Measurements from ENCODE around the gene KCNE1. TPM values are rescaled to one million over a fixed set of nuclear protein-coding genes. Genes with fewer than 3 reads are reported as not detected.

KCNE1 gene
- total and polyA plus RNA-seq, 2 of the 13 experiments (the other 11 are each of a cell fraction or from before 2014, with no cell fraction given): 0.35 TPM; not detected in 1

DNA sequence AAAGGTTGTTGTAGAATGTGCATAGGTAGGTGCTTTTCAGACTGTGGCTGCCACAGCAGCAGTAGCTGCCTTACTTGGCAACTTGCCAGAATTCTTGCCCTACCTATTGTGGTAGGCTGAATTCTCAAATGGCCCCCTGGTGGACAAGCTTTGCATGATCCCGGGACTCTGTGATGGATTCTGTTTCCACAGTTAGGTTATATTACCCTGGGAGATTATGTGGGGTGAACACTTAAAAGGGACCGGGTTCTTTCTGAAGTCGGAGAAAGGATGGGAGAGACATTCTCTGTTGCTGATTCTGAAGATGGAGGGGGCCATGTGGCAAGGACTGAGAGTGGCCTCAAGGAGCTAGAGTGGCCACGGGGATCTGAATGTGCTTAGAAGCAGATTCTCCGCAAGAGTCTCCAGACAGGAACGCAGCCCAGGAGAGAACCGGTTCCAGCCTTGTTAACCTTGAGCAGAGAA is 32.1 kb upstream of the KCNE1 start (continued):
- no peak for TF ChIP-seq ZNF496 (CRISPR knock-in tag; IDR thresholded peaks at IDR 0.05; ENCODE audit: insufficient replicate concordance)
- TF ChIP-seq, protein P1, sequence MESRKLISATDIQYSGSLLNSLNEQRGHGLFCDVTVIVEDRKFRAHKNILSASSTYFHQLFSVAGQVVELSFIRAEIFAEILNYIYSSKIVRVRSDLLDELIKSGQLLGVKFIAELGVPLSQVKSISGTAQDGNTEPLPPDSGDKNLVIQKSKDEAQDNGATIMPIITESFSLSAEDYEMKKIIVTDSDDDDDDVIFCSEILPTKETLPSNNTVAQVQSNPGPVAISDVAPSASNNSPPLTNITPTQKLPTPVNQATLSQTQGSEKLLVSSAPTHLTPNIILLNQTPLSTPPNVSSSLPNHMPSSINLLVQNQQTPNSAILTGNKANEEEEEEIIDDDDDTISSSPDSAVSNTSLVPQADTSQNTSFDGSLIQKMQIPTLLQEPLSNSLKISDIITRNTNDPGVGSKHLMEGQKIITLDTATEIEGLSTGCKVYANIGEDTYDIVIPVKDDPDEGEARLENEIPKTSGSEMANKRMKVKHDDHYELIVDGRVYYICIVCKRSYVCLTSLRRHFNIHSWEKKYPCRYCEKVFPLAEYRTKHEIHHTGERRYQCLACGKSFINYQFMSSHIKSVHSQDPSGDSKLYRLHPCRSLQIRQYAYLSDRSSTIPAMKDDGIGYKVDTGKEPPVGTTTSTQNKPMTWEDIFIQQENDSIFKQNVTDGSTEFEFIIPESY (CRISPR knock-in tag; IDR thresholded peaks at IDR 0.05): peak; percentile 15; the same call in 1 of the 2 replicates
- no peak for TF ChIP-seq HNRNPK (IDR thresholded peaks at IDR 0.05; ENCODE audit: low read depth, low read length, poor library complexity, severe bottlenecking)
- TF ChIP-seq KDM5A (IDR thresholded peaks at IDR 0.05; ENCODE audit: borderline replicate concordance, low read length): no peak
- no peak for TF ChIP-seq IRX3 (CRISPR knock-in tag; IDR thresholded peaks at IDR 0.05; ENCODE audit: borderline replicate concordance, low read depth)
- TF ChIP-seq PAF1 (CRISPR knock-in tag; IDR thresholded peaks at IDR 0.05): no peak
- TF ChIP-seq, protein P2, sequence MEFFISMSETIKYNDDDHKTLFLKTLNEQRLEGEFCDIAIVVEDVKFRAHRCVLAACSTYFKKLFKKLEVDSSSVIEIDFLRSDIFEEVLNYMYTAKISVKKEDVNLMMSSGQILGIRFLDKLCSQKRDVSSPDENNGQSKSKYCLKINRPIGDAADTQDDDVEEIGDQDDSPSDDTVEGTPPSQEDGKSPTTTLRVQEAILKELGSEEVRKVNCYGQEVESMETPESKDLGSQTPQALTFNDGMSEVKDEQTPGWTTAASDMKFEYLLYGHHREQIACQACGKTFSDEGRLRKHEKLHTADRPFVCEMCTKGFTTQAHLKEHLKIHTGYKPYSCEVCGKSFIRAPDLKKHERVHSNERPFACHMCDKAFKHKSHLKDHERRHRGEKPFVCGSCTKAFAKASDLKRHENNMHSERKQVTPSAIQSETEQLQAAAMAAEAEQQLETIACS (CRISPR knock-in tag; IDR thresholded peaks at IDR 0.05): no peak
- TF ChIP-seq NKX3-1 (CRISPR knock-in tag; IDR thresholded peaks at IDR 0.05): no peak
- no peak for TF ChIP-seq ETV6 (CRISPR knock-in tag; conservative IDR thresholded peaks at IDR 0.05)
- no peak for TF ChIP-seq ZNF17 (CRISPR knock-in tag; IDR thresholded peaks at IDR 0.05)
- TF ChIP-seq ZFP62 (CRISPR knock-in tag; IDR thresholded peaks at IDR 0.05): no peak
- TF ChIP-seq PPARG (CRISPR knock-in tag; conservative IDR thresholded peaks at IDR 0.05): 0 out of 2 replicates have a peak, but pooled peaks have one; percentile 39
- TF ChIP-seq NR2F6 (IDR thresholded peaks at IDR 0.05): no peak; the same call in 1 of the 2 replicates
- no peak for TF ChIP-seq NR2F6 (CRISPR knock-in tag; IDR thresholded peaks at IDR 0.05)
- TF ChIP-seq ZNF510 (CRISPR knock-in tag; IDR thresholded peaks at IDR 0.05; ENCODE audit: low read depth): no peak
- no peak for TF ChIP-seq HOXA9 (CRISPR knock-in tag; IDR thresholded peaks at IDR 0.05; ENCODE audit: borderline replicate concordance)
- TF ChIP-seq SOX6 (IDR thresholded peaks at IDR 0.05): no peak
- peak; percentile 60 for TF ChIP-seq SOX6 (CRISPR knock-in tag; IDR thresholded peaks at IDR 0.05)
- TF ChIP-seq THYN1 (CRISPR knock-in tag; IDR thresholded peaks at IDR 0.05; ENCODE audit: borderline replicate concordance, low read depth): no peak
- TF ChIP-seq KLF16 (CRISPR knock-in tag; IDR thresholded peaks at IDR 0.05): 0 out of 4 replicates have a peak, but pooled peaks of 1 of the 2 experiments have one; percentile 27
- TF ChIP-seq, protein P3, sequence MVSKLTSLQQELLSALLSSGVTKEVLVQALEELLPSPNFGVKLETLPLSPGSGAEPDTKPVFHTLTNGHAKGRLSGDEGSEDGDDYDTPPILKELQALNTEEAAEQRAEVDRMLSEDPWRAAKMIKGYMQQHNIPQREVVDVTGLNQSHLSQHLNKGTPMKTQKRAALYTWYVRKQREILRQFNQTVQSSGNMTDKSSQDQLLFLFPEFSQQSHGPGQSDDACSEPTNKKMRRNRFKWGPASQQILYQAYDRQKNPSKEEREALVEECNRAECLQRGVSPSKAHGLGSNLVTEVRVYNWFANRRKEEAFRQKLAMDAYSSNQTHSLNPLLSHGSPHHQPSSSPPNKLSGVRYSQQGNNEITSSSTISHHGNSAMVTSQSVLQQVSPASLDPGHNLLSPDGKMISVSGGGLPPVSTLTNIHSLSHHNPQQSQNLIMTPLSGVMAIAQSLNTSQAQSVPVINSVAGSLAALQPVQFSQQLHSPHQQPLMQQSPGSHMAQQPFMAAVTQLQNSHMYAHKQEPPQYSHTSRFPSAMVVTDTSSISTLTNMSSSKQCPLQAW (CRISPR knock-in tag; IDR thresholded peaks at IDR 0.05): 0 out of 2 replicates have a peak, but pooled peaks have one; percentile 20
- no peak for TF ChIP-seq KDM4B (CRISPR knock-in tag; IDR thresholded peaks at IDR 0.05)
- no peak for TF ChIP-seq ZNF530 (CRISPR knock-in tag; IDR thresholded peaks at IDR 0.05; ENCODE audit: low read depth)
- TF ChIP-seq RNF2 (conservative IDR thresholded peaks at IDR 0.05; ENCODE audit: low read depth): no peak
- no peak for TF ChIP-seq EED (CRISPR knock-in tag; IDR thresholded peaks at IDR 0.05)
- 0 out of 2 replicates have a peak, but pooled peaks have one; percentile 35 for TF ChIP-seq TARDBP (CRISPR knock-in tag; IDR thresholded peaks at IDR 0.05)
- TF ChIP-seq, protein P4, sequence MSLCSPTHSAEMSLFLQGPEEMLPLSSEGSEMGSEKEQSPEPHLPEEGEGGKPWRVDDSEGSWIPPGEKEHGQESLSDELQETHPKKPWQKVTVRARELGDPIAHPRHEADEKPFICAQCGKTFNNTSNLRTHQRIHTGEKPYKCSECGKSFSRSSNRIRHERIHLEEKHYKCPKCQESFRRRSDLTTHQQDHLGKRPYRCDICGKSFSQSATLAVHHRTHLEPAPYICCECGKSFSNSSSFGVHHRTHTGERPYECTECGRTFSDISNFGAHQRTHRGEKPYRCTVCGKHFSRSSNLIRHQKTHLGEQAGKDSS (CRISPR knock-in tag; IDR thresholded peaks at IDR 0.05; ENCODE audit: borderline replicate concordance, low read depth): no peak
- no peak for TF ChIP-seq ZNF709 (CRISPR knock-in tag; IDR thresholded peaks at IDR 0.05)
